CD8-positive, alpha-beta memory T cell (primary cell): ENCODE results near the gene TMEM43. TPM values are rescaled to one million over a fixed set of nuclear protein-coding genes. Genes with fewer than 3 reads are reported as not detected.

Source experiments
- CTCF ChIA-PET: fragments of 350-600 bp; sonication (Branson Sonifier 250); formaldehyde crosslinking; loops from one replicate; lab custom pipeline; 2021; ENCODE audit warnings: antibody characterized with exemption; lab: Charles Lee
- POLR2A ChIA-PET: fragments of 350-600 bp; sonication (Branson Sonifier 250); formaldehyde crosslinking; loops from one replicate; lab custom pipeline; 2021; ENCODE audit warnings: antibody characterized with exemption; lab: Charles Lee
- DNase-seq, 5 donors: peaks; one replicate each; pipeline versions ENCODE4 v3.0.0 to v3.0.0-alpha.2; 2020 to 2022; ENCODE audit warnings: mixed read lengths in 1 of 5
- H3K27ac ChIP-seq: one replicate; pipeline ENCODE4 v1.7.0; 2013; ENCODE audit warnings: low read depth, mild to moderate bottlenecking, low read length, moderate library complexity
- H3K27me3 ChIP-seq: 2 replicates; pipeline ENCODE4 v1.7.0; 2013; ENCODE audit warnings: low read length, mild to moderate bottlenecking; ENCODE audit not compliant: insufficient read depth, poor library complexity, severe bottlenecking
- H3K36me3 ChIP-seq: 2 replicates; pipeline ENCODE4 v1.7.0; 2013; ENCODE audit warnings: mild to moderate bottlenecking, low read length, moderate library complexity; ENCODE audit not compliant: insufficient read depth
- H3K4me1 ChIP-seq: 2 replicates; pipeline ENCODE4 v1.7.0; 2013; ENCODE audit warnings: mild to moderate bottlenecking, low read length, moderate library complexity; ENCODE audit not compliant: insufficient read depth
- H3K4me3 ChIP-seq: 2 replicates; pipeline ENCODE4 v1.7.0; 2013; ENCODE audit warnings: mild to moderate bottlenecking, low read length
- H3K9me3 ChIP-seq: 2 replicates; pipeline ENCODE4 v1.7.0; 2013; ENCODE audit warnings: mild to moderate bottlenecking, low read length
- H3K27ac Mint-ChIP-seq, 8 donors: one replicate each; pipeline ENCODE4 v1.8.0; 2020 to 2021; ENCODE audit warnings: mixed read lengths in 8 of 8, mild to moderate bottlenecking in 6 of 8, inconsistent platforms in 3 of 8, moderate library complexity in 3 of 8
- H3K27me3 Mint-ChIP-seq, 2 donors: one replicate each; pipeline ENCODE4 v1.8.0; 2020 to 2021; ENCODE audit warnings: mixed read lengths in 2 of 2, mild to moderate bottlenecking in 1 of 2, moderate library complexity in 1 of 2
- H3K36me3 Mint-ChIP-seq, 3 donors: one replicate each; pipeline ENCODE4 v1.8.0; 2020 to 2021; ENCODE audit warnings: mixed read lengths in 3 of 3, inconsistent platforms in 1 of 3, mild to moderate bottlenecking in 1 of 3
- H3K4me1 Mint-ChIP-seq, 3 donors: one replicate each; pipeline ENCODE4 v1.8.0; 2020 to 2021; ENCODE audit warnings: mixed read lengths in 3 of 3, inconsistent platforms in 1 of 3, mild to moderate bottlenecking in 1 of 3
- H3K4me3 Mint-ChIP-seq, 7 donors: one replicate each; pipeline ENCODE4 v1.8.0; 2020 to 2021; ENCODE audit warnings: mixed read lengths in 7 of 7, mild to moderate bottlenecking in 6 of 7, moderate library complexity in 4 of 7, inconsistent platforms in 2 of 7
- H3K9me3 Mint-ChIP-seq, 5 donors: one replicate each; pipeline ENCODE4 v1.8.0; 2020 to 2022; ENCODE audit warnings: mixed read lengths in 5 of 5, mild to moderate bottlenecking in 3 of 5, moderate library complexity in 2 of 5, inconsistent platforms in 1 of 5
- polyA plus RNA-seq: library from polyadenylated mRNA; unstranded; fragments of 300-500 nt; fragmentation: Illumina TruSeq; gene quantifications from one replicate; pipeline ENCODE4 v1.2.3, GENCODE V29; 2021
- total RNA-seq, 2 experiments: library from RNA; stranded (reverse); gene quantifications; one replicate each; pipeline ENCODE4 v1.2.3, GENCODE V29; 2021

The TMEM43 gene
- total and polyA plus RNA-seq, 3 experiments from 2014 or later = 48.8 to 75.3 (median 49.4) TPM

DNA sequence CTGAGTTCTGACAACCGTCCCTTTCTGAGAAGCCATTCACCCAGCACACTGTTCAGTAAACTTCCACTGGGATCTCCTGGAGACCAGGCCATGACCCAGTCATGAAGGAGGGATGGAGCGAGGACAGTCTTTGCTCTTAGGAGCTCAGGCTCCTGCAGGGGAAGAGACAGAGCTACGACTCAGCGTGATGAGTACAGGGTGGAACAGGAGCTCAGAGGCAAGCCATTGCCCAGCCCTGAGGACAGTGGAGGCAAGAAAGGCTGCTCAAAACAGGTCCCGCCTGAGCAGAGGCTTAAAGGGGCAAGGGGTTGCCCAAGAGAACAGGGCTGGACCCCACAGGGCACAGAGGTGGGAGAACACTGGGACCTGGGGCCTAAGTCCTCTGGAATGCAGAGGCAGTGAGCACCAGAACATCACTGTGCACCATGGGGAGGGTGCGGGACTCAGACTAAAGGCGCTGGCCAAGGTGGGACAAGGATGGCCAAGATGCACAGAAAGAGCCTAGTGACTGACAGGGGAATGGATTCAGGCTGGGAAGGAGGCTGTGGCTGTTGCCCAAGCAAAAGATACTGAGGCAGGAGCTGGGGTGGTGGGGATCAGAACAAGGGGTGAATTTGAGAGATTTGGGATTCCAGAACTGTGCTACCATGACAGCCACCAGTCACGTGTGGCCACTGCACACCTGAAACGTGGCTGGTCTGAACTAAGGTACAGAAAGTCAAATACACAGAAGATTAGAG is 25.8 kb downstream of the TMEM43 start:
- Histone ChIP-seq H3K36me3 (peaks cover 32% of the 10 kb centered on the region), H3K4me3 (no peak overlapping the region), H3K27ac (no peak overlapping the region), H3K27me3 (no peaks in the 10 kb centered on the region), H3K9me3 (no peaks in the 10 kb centered on the region), H3K4me1 (peaks cover 1% of the 10 kb centered on the region)
- DNase-seq = no peak
- Mint-ChIP-seq H3K36me3 (peaks cover 0 to 85% (median 19%) of the 10 kb centered on the region in 3 donors), H3K9me3 (no peaks in the 10 kb centered on the region), H3K4me1 (peaks cover 10 to 18% (median 14%) of the 10 kb centered on the region in 3 donors), H3K4me3 (no peak overlapping the region), H3K27me3 (peaks cover 0 to 2% of the 10 kb centered on the region in 2 donors), H3K27ac (peak overlapping the region; percentile 56 to 88 (median 82))
- CTCF ChIA-PET = no interaction called here
- POLR2A ChIA-PET = no interaction called here

GRCh38 chr3:14151471-14152083 is 26.7 kb downstream of the TMEM43 start:
- no peak overlapping the region for H3K27ac ChIP-seq
- CTCF ChIA-PET = no interaction called here
- H3K36me3 ChIP-seq = peaks cover 40% of the 10 kb centered on the region

GRCh38 chr3:14152233-14152962 is 27.5 kb downstream of the TMEM43 start:
- H3K27me3 Mint-ChIP-seq = no peaks in the 10 kb centered on the region
- H3K27ac Mint-ChIP-seq = peak overlapping the region in 5 of 8 donors; percentile 30 to 74 (median 55)
- Histone ChIP-seq H3K4me3 (no peak overlapping the region), H3K36me3 (peaks cover 41% of the 10 kb centered on the region), H3K9me3 (no peaks in the 10 kb centered on the region), H3K27ac (no peak overlapping the region), H3K4me1 (no peaks in the 10 kb centered on the region), H3K27me3 (no peaks in the 10 kb centered on the region)
- no peak overlapping the region for H3K4me3 Mint-ChIP-seq
- CTCF ChIA-PET = interaction anchor here (0.8 to 1.6 kb wide), 4 partner anchors 10 to 28 kb away, joined by 3 to 6 read pairs (median 3); partner anchors contain the start of genes CHCHD4 and TMEM43
- no peaks in the 10 kb centered on the region for H3K9me3 Mint-ChIP-seq
- peaks cover 6 to 85% (median 19%) of the 10 kb centered on the region in 3 donors for H3K36me3 Mint-ChIP-seq
- POLR2A ChIA-PET = no interaction called here
- peaks cover 3 to 21% (median 11%) of the 10 kb centered on the region in 3 donors for H3K4me1 Mint-ChIP-seq
- DNase-seq = no peak

More at GRCh38 chr3:14151471-14152083, 26.7 kb downstream of the TMEM43 start:
- Histone ChIP-seq H3K4me3 (no peak overlapping the region), H3K9me3 (no peaks in the 10 kb centered on the region), H3K4me1 (no peaks in the 10 kb centered on the region), H3K27me3 (no peaks in the 10 kb centered on the region)
- Mint-ChIP-seq H3K36me3 (peaks cover 6 to 85% (median 21%) of the 10 kb centered on the region in 3 donors), H3K27ac (peak overlapping the region in 2 of 8 donors; percentile 24 to 36), H3K9me3 (no peaks in the 10 kb centered on the region), H3K4me1 (peaks cover 2 to 16% (median 9%) of the 10 kb centered on the region in 3 donors), H3K27me3 (no peaks in the 10 kb centered on the region), H3K4me3 (no peak overlapping the region)
- POLR2A ChIA-PET = no interaction called here
- DNase-seq = no peak

GRCh38 chr3:14152963-14153355 is 28.1 kb downstream of the TMEM43 start:
- Histone ChIP-seq H3K9me3 (no peaks in the 10 kb centered on the region), H3K27me3 (no peaks in the 10 kb centered on the region), H3K4me3 (no peak overlapping the region), H3K4me1 (no peaks in the 10 kb centered on the region), H3K27ac (no peak overlapping the region), H3K36me3 (peaks cover 44% of the 10 kb centered on the region)
- H3K27ac Mint-ChIP-seq = peak overlapping the region in 5 of 8 donors; percentile 30 to 45 (median 37)
- no peaks in the 10 kb centered on the region for H3K27me3 Mint-ChIP-seq
- H3K4me1 Mint-ChIP-seq = peaks cover 3 to 22% (median 11%) of the 10 kb centered on the region in 3 donors
- peaks cover 7 to 85% (median 21%) of the 10 kb centered on the region in 3 donors for H3K36me3 Mint-ChIP-seq
- DNase-seq = no peak
- ChIA-PET POLR2A (no interaction called here), CTCF (interaction anchor here (0.8 to 1.6 kb wide), 4 partner anchors 9 to 28 kb away, joined by 3 to 6 read pairs (median 3); partner anchors contain the start of genes CHCHD4 and TMEM43)
- H3K4me3 Mint-ChIP-seq = no peak overlapping the region
- H3K9me3 Mint-ChIP-seq = no peaks in the 10 kb centered on the region

DNA sequence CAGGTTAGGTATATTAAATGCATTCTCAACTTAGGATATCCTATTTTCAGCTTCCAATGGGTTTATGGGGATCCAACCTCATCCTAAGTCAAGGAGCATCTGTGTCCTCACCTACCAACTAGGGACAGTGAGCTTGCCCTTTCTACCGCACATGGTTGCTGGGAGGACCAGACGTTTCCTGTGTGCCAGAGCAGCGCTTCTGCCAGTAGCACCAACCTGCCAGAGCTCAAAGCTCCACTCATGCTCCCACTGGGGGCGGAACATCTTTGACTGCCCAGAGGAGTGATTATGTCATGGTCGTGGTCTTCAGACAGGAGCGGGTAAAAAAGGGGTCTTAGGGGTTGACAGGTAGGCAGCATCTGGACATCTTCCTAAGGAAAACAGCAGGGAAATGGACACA is 28.8 kb downstream of the TMEM43 start:
- no peaks in the 10 kb centered on the region for H3K27me3 ChIP-seq
- no peaks in the 10 kb centered on the region for H3K9me3 Mint-ChIP-seq
- H3K27ac ChIP-seq = no peak overlapping the region
- no peak overlapping the region for H3K4me3 Mint-ChIP-seq
- H3K4me1 ChIP-seq = no peaks in the 10 kb centered on the region
- peaks cover 51% of the 10 kb centered on the region for H3K36me3 ChIP-seq
- no peaks in the 10 kb centered on the region for H3K9me3 ChIP-seq
- peaks cover 11 to 85% (median 26%) of the 10 kb centered on the region in 3 donors for H3K36me3 Mint-ChIP-seq
- DNase-seq = no peak
- peak overlapping the region in 4 of 8 donors; percentile 25 to 61 (median 48) for H3K27ac Mint-ChIP-seq
- ChIA-PET POLR2A (interaction anchor here (1.0 kb wide), 1 partner anchor 26 kb away, joined by 3 read pairs; no protein-coding TSS in a partner anchor), CTCF (interaction anchor here (1.6 kb wide), 1 partner anchor 22 kb away, joined by 3 read pairs; no protein-coding TSS in a partner anchor)
- H3K4me3 ChIP-seq = no peak overlapping the region
- H3K4me1 Mint-ChIP-seq = peaks cover 3 to 25% (median 11%) of the 10 kb centered on the region in 3 donors
- H3K27me3 Mint-ChIP-seq = no peaks in the 10 kb centered on the region

DNA sequence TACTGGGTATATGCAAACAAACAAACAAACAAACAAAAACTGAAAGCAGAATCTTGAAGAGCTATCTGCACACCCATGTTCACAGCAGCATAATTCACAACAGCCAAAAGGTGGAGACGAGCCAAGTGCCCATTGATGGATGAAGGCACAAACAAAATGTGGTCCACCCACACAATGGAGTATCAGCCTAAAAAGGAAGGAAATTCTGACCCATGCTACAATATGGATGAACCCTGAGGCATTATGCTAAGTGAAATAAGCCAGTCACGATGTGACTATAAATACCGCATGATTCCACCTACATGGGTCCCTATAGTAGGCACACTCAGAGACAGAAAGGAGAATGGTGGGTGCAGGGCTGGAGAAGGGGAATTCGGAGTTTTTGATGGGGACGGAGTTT is 29.4 kb downstream of the TMEM43 start:
- Mint-ChIP-seq H3K4me3 (no peak overlapping the region), H3K27ac (peak overlapping the region; percentile 20 to 69 (median 37)), H3K27me3 (no peaks in the 10 kb centered on the region), H3K9me3 (no peaks in the 10 kb centered on the region), H3K36me3 (peaks cover 11 to 88% (median 30%) of the 10 kb centered on the region in 3 donors), H3K4me1 (peaks cover 3 to 25% (median 13%) of the 10 kb centered on the region in 3 donors)
- Histone ChIP-seq H3K4me1 (no peaks in the 10 kb centered on the region), H3K27ac (no peak overlapping the region), H3K27me3 (no peaks in the 10 kb centered on the region), H3K36me3 (peaks cover 57% of the 10 kb centered on the region), H3K9me3 (no peaks in the 10 kb centered on the region), H3K4me3 (no peak overlapping the region)
- no peak for DNase-seq
- ChIA-PET POLR2A (interaction anchor here (1.0 kb wide), 1 partner anchor 25 kb away, joined by 3 read pairs; no protein-coding TSS in a partner anchor), CTCF (no interaction called here)

- CTCF ChIA-PET = no interaction called here
- POLR2A ChIA-PET = interaction anchor here (0.6 kb wide), 1 partner anchor 261 kb away, joined by 3 read pairs; no protein-coding TSS in a partner anchor
- H3K36me3 Mint-ChIP-seq = peaks cover 11 to 89% (median 32%) of the 10 kb centered on the region in 3 donors
These were observed 30.1 kb downstream of the TMEM43 start for GRCh38 chr3:14154895-14155440.

More at GRCh38 chr3:14154895-14155440, 30.1 kb downstream of the TMEM43 start:
- no peak overlapping the region for H3K4me3 Mint-ChIP-seq
- H3K9me3 ChIP-seq = no peaks in the 10 kb centered on the region
- H3K9me3 Mint-ChIP-seq = no peaks in the 10 kb centered on the region
- no peaks in the 10 kb centered on the region for H3K27me3 ChIP-seq
- H3K27ac Mint-ChIP-seq = peak overlapping the region in 3 of 8 donors; percentile 39 to 63 (median 50)
- no peak overlapping the region for H3K27ac ChIP-seq
- H3K27me3 Mint-ChIP-seq = no peaks in the 10 kb centered on the region
- no peaks in the 10 kb centered on the region for H3K4me1 ChIP-seq
- no peak overlapping the region for H3K4me3 ChIP-seq
- DNase-seq = no peak
- H3K4me1 Mint-ChIP-seq = peaks cover 3 to 25% (median 13%) of the 10 kb centered on the region in 3 donors
- peaks cover 63% of the 10 kb centered on the region for H3K36me3 ChIP-seq
